Body of pancreas (tissue), 4 donors: ENCODE results near the gene ECSCR.

ENCODE experiments used
- POLR2A ChIP-seq, 3 donors: fragments of 450-650 bp; IDR thresholded peaks; one replicate each; pipeline ENCODE4 v1.6.1; 2016; ENCODE audit warnings: antibody characterized with exemption in 3 of 3, mild to moderate bottlenecking in 2 of 3
- TF ChIP-seq, protein P1 (sequence below), 7 experiments: fragments of 450-650 bp in 4 of 7; fragments of 200-600 bp in 3 of 7; sonication (generic) in 3 of 7; IDR thresholded peaks; one replicate each; pipeline ENCODE4 v1.5.1; 2016 to 2019; ENCODE audit warnings: antibody characterized with exemption in 7 of 7

DNA sequence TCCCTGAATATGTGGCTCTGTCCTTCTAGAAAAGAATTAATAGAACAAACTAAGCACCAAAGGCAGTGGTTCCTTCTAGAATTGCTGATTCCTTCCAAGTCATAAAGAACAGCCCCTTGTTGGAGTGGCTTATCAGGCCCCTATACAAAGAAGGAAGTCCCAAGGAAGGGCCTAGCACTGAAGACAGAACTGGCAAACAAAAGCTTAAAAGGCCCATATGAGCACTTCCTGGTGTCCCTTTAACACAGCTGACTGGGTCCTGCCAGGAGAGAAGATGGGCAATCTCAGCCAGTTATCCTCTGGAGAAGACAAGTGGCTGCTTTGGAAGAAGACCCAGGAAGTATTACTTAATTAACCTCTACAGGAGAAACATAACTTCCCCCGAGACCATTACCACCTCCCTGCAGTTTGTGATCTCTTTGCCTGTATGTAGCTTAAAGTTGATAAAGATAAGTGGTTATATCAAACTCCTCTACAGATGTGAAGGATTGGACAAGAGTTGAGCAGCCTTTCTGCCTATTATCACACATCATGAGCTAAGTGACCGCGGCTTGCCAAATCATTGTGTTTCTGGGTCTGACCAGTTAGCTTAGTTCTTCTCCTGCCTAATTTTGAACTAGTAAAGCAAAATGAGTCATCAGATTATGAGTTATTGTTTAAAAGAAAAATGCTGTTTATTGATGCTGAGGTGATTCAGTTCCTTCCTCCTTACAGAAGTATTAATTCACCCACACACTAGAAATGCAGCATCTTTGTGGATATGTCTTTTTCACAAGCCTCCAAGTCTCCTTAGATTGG, 33.3 kb upstream of the ECSCR start:
- TF ChIP-seq, protein P1, sequence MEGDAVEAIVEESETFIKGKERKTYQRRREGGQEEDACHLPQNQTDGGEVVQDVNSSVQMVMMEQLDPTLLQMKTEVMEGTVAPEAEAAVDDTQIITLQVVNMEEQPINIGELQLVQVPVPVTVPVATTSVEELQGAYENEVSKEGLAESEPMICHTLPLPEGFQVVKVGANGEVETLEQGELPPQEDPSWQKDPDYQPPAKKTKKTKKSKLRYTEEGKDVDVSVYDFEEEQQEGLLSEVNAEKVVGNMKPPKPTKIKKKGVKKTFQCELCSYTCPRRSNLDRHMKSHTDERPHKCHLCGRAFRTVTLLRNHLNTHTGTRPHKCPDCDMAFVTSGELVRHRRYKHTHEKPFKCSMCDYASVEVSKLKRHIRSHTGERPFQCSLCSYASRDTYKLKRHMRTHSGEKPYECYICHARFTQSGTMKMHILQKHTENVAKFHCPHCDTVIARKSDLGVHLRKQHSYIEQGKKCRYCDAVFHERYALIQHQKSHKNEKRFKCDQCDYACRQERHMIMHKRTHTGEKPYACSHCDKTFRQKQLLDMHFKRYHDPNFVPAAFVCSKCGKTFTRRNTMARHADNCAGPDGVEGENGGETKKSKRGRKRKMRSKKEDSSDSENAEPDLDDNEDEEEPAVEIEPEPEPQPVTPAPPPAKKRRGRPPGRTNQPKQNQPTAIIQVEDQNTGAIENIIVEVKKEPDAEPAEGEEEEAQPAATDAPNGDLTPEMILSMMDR (IDR thresholded peaks at IDR 0.05), result no peak
- TF ChIP-seq POLR2A (IDR thresholded peaks at IDR 0.05), result no peak
